ENCODE measurements around the gene ATE1.
"Not testable (repeated sequence)": the region's sequence is repeated elsewhere in the genome, so short reads cannot be mapped to it uniquely, and the experiment has no call there.

ATE1 gene

GRCh38 chr10:121826773-121827172 lies 101.1 kb downstream of the ATE1 start:
- not testable (repeated sequence) for DNase-seq

GRCh38 chr10:121823993-121824463 lies 103.8 kb downstream of the ATE1 start:
- DNase-seq = no peak

GRCh38 chr10:121822724-121823123 lies 105.1 kb downstream of the ATE1 start:
- no peak for DNase-seq

- DNase-seq = no peak
Observed at GRCh38 chr10:121822180-121822579, 105.7 kb downstream of the ATE1 start.

GRCh38 chr10:121819049-121819448 lies 108.8 kb downstream of the ATE1 start:
- no peak for DNase-seq

- no peak for DNase-seq
Observed at GRCh38 chr10:121818599-121818998, 109.2 kb downstream of the ATE1 start.

- DNase-seq = no peak
Observed at GRCh38 chr10:121816197-121816596, 111.6 kb downstream of the ATE1 start.

GRCh38 chr10:121813857-121814256 lies 114.0 kb downstream of the ATE1 start:
- DNase-seq = no peak

- DNase-seq = no peak
Observed at GRCh38 chr10:121813211-121813815, 114.5 kb downstream of the ATE1 start.

GRCh38 chr10:121812031-121812430 lies 115.8 kb downstream of the ATE1 start:
- no peak for DNase-seq

- DNase-seq = no peak
Observed at GRCh38 chr10:121811386-121811785, 116.4 kb downstream of the ATE1 start.

- DNase-seq = no peak
Observed at GRCh38 chr10:121808835-121809234, 119.0 kb downstream of the ATE1 start.

- DNase-seq = no peak
Observed at GRCh38 chr10:121804460-121804859, 123.4 kb downstream of the ATE1 start.

GRCh38 chr10:121803611-121804010 lies 124.2 kb downstream of the ATE1 start:
- DNase-seq = no peak

GRCh38 chr10:121800831-121801230 lies 127.0 kb downstream of the ATE1 start:
- DNase-seq = no peak

GRCh38 chr10:121800146-121800545 lies 127.7 kb downstream of the ATE1 start:
- DNase-seq = no peak

- DNase-seq = no peak
Observed at GRCh38 chr10:121797490-121797889, 130.3 kb downstream of the ATE1 start.

GRCh38 chr10:121796342-121796741 lies 131.5 kb downstream of the ATE1 start:
- no peak for DNase-seq

- no peak for DNase-seq
Observed at GRCh38 chr10:121792198-121792597, 135.6 kb downstream of the ATE1 start.

GRCh38 chr10:121791761-121792160 lies 136.1 kb downstream of the ATE1 start:
- no peak for DNase-seq

- DNase-seq = peak; percentile 48
Observed at GRCh38 chr10:121788717-121789116, 139.1 kb downstream of the ATE1 start.

GRCh38 chr10:121788115-121788514 lies 139.7 kb downstream of the ATE1 start:
- DNase-seq = no peak

GRCh38 chr10:121787169-121787568 lies 140.7 kb downstream of the ATE1 start:
- DNase-seq = no peak

GRCh38 chr10:121783782-121784372 lies 144.0 kb downstream of the ATE1 start:
- DNase-seq = no peak

GRCh38 chr10:121781101-121781500 lies 146.7 kb downstream of the ATE1 start:
- DNase-seq = no peak

Measured in NCI-H1105 treated with DMSO at 0.1 percent for 48 hours (cell line).